Osteocyte (in vitro differentiated cells): ENCODE results near the gene RNF20. TPM values are rescaled to one million over a fixed set of nuclear protein-coding genes. Genes with fewer than 3 reads are reported as not detected.
"Not testable (repeated sequence)": the region's sequence is repeated elsewhere in the genome, so short reads cannot be mapped to it uniquely, and the experiment has no call there.

Experiments used
- DNase-seq: peaks from one replicate; pipeline ENCODE4 v3.0.0; 2021; ENCODE audit warnings: mixed read lengths; ENCODE audit not compliant: unreplicated experiment; ENCODE audit errors: extremely low spot score
- H3K27ac Mint-ChIP-seq: one replicate; pipeline ENCODE4 v1.8.0; 2021; ENCODE audit warnings: mild to moderate bottlenecking, mixed read lengths; ENCODE audit not compliant: unreplicated experiment
- H3K27me3 Mint-ChIP-seq: one replicate; pipeline ENCODE4 v1.8.0; 2021; ENCODE audit warnings: mixed read lengths; ENCODE audit not compliant: unreplicated experiment
- H3K36me3 Mint-ChIP-seq: one replicate; pipeline ENCODE4 v1.8.0; 2021; ENCODE audit warnings: mixed read lengths; ENCODE audit not compliant: unreplicated experiment
- H3K4me1 Mint-ChIP-seq: one replicate; pipeline ENCODE4 v1.8.0; 2021; ENCODE audit warnings: mixed read lengths; ENCODE audit not compliant: unreplicated experiment
- H3K4me3 Mint-ChIP-seq: one replicate; pipeline ENCODE4 v1.8.0; 2021; ENCODE audit warnings: mild to moderate bottlenecking, moderate library complexity, mixed read lengths; ENCODE audit not compliant: unreplicated experiment
- H3K9me3 Mint-ChIP-seq: one replicate; pipeline ENCODE4 v1.8.0; 2021; ENCODE audit warnings: mixed read lengths; ENCODE audit not compliant: unreplicated experiment
- total RNA-seq: library from RNA; stranded (reverse); gene quantifications from 2 replicates; pipeline ENCODE4 v1.2.1, GENCODE V29; 2021
- TF ChIP-seq, protein P1 (sequence below): fragments of 200-600 bp; sonication (generic); IDR thresholded peaks from 2 replicates; pipeline ENCODE4 v1.5.0; 2021; ENCODE audit warnings: antibody characterized with exemption, mild to moderate bottlenecking, moderate library complexity

Gene RNF20
- total RNA-seq, 1 donor from 2014 or later: 54.7 TPM

DNA sequence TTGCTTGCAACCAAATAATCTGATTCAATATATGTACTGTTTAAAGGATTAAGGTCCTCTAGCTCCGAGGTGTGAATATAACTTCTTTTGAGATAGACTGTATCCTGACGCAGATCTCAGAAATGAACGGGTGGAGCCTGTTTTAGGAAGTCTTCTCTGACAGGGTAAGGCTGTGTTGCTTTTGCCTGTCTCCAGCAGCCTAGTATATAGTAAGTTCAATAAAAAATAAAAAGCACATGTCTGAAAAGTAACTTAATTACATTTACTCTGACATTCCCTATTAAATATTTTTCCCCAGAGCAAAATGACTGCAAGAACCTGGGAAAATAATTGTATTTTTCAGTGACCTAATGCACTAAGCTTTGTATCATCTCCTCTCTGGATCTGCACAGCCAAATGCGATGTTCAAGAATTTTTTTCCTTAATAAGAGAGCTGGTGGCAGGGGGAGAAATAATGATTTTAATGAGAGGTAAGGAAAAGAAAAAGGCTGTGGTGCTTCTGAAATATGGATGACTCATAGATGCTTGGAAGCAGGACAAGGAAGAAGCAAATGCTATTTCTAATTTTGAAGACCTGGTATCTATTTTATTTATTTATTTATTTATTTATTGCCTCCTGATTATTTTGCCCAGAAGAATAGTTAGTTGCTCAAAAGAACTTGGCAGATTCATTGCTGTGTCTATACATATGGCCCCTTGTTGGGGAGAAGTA, 53.8 kb downstream of the RNF20 start:
- Mint-ChIP-seq H3K4me3 (no peak overlapping the region), H3K36me3 (no peaks in the 10 kb centered on the region), H3K4me1 (no peaks in the 10 kb centered on the region), H3K27me3 (peaks cover 10% of the 10 kb centered on the region), H3K27ac (no peak overlapping the region), H3K9me3 (no peaks in the 10 kb centered on the region)
- TF ChIP-seq, protein P1, sequence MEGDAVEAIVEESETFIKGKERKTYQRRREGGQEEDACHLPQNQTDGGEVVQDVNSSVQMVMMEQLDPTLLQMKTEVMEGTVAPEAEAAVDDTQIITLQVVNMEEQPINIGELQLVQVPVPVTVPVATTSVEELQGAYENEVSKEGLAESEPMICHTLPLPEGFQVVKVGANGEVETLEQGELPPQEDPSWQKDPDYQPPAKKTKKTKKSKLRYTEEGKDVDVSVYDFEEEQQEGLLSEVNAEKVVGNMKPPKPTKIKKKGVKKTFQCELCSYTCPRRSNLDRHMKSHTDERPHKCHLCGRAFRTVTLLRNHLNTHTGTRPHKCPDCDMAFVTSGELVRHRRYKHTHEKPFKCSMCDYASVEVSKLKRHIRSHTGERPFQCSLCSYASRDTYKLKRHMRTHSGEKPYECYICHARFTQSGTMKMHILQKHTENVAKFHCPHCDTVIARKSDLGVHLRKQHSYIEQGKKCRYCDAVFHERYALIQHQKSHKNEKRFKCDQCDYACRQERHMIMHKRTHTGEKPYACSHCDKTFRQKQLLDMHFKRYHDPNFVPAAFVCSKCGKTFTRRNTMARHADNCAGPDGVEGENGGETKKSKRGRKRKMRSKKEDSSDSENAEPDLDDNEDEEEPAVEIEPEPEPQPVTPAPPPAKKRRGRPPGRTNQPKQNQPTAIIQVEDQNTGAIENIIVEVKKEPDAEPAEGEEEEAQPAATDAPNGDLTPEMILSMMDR: no peak
- no peak for DNase-seq

DNA sequence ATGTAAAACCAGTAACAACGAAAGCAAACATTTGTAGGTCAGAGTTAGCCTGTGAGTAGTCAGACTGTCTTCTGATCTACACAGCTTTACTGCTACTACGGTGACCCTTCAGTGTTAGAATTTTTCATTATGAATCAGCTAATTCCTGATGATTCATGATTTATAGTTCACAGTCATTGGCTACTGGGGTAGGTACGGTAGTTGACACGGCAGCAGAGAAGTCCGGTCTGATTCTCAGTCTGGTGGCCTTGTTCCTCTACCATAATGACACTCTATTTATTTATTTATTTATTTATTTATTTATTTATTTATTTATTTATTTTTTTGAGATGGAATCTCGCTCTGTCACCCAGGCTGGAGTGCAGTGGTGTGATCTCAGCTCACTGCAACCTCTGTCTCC, 56.4 kb downstream of the RNF20 start:
- H3K9me3 Mint-ChIP-seq, H3K27ac Mint-ChIP-seq, H3K4me1 Mint-ChIP-seq, DNase-seq, H3K36me3 Mint-ChIP-seq, H3K4me3 Mint-ChIP-seq: not testable (repeated sequence)
- H3K27me3 Mint-ChIP-seq: peaks cover 21% of the 10 kb centered on the region

DNA sequence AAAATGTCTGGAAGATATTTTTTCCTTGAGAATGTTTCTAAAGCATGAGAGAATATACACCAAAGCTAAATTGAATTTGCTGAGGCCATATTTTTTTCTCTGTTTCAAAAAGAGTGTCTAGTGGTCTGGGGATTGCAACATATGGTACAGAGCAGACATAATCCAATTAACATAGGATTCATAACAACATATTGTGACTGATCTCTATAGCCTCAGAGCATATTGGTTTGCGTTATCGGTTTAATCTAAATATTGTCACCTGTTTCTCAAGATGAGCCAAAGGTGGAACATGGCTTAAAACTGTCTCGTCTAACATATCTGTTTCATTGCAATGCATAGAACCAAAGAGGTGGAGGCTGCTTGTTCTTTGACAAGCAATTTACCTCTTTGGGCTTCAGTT, 57.2 kb downstream of the RNF20 start:
- peaks cover 20% of the 10 kb centered on the region for H3K27me3 Mint-ChIP-seq
- no peaks in the 10 kb centered on the region for H3K36me3 Mint-ChIP-seq
- no peak for DNase-seq
- H3K4me3 Mint-ChIP-seq: no peak overlapping the region
- H3K4me1 Mint-ChIP-seq: no peaks in the 10 kb centered on the region
- no peaks in the 10 kb centered on the region for H3K9me3 Mint-ChIP-seq
- H3K27ac Mint-ChIP-seq: no peak overlapping the region
- TF ChIP-seq, protein P1: no peak

DNA sequence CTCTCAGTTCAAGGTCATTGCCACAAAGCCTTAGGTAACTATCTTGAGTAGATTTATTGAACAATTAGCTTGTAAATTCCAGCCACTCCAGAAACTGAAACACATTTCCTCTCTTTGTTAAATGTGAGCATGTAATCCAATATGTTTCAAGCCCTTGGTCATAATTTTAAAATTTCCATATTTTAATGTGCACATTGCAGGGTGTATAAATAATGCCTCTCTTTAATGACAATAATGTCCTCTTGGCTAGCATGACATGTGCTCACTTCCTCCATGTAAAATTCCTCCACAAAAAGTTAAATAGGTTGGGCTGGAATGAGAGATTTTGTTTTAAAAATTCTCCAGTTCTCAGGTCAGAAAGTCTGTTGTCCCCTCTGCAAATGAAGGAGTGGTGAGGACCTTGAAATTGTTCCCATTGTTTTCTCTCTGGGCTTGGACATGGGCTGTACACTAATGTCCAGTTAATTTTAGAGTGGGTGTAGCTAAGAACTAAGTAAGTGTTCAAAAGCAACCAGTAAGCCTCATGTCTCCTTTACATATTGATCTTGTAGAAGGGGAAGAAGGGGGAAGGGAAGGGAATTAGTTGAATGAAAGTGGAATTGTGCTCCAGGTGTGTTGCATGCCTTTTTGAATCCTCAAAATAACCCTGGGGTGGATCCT, 58.3 kb downstream of the RNF20 start:
- Mint-ChIP-seq H3K27me3 (peaks cover 25% of the 10 kb centered on the region), H3K4me1 (no peaks in the 10 kb centered on the region), H3K4me3 (no peak overlapping the region), H3K9me3 (no peaks in the 10 kb centered on the region), H3K27ac (no peak overlapping the region), H3K36me3 (no peaks in the 10 kb centered on the region)
- TF ChIP-seq, protein P1: no peak
- no peak for DNase-seq

DNA sequence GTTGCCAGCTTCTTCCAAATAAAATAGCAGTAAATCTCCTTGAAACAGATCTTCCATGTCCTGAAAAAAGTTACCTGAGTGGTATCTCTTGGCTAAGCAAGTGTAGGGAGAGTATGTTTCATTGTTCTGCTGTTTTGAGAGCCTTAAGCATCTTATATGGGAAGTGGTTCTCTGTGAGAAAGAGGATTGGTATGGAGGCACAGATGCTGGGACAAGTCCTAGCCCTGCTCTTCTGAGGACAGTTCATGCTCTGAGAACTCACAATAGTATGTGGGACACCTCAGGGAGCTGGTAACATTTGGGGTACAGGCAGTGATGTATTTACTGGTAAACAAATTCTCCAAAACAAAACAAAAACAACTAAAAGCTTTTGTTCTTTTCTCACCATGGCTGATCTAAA, 59.1 kb downstream of the RNF20 start:
- TF ChIP-seq, protein P1: no peak
- no peak overlapping the region for H3K27ac Mint-ChIP-seq
- H3K4me3 Mint-ChIP-seq: no peak overlapping the region
- DNase-seq: no peak
- H3K4me1 Mint-ChIP-seq: no peaks in the 10 kb centered on the region
- H3K27me3 Mint-ChIP-seq: peaks cover 26% of the 10 kb centered on the region
- no peaks in the 10 kb centered on the region for H3K36me3 Mint-ChIP-seq
- no peaks in the 10 kb centered on the region for H3K9me3 Mint-ChIP-seq
